A673 (cell line): ENCODE data around the gene ANKRD50. TPM values are rescaled to one million over a fixed set of nuclear protein-coding genes. Genes with fewer than 3 reads are reported as not detected.

Experiments used
- BruUV-seq: library from RNA; stranded (reverse); fragments of 400-500 nt; replicated peaks from 2 replicates; lab custom pipeline; 2021; lab: Mats Ljungman, UMichigan
- CTCF ChIA-PET: fragments of 300-600 bp; sonication (Branson Sonifier 250); formaldehyde crosslinking; loops from one replicate; lab custom pipeline; 2022; ENCODE audit warnings: antibody characterized with exemption; lab: Charles Lee
- POLR2A ChIA-PET: fragments of 300-600 bp; sonication (Branson Sonifier 250); formaldehyde crosslinking; loops from one replicate; lab custom pipeline; 2022; ENCODE audit warnings: antibody characterized with exemption; ENCODE audit not compliant: low non-redundant PET; lab: Charles Lee
- DNase-seq: peaks from one replicate; pipeline ENCODE4 v3.0.0-alpha.2; 2015; ENCODE audit warnings: low spot score
- H3K27ac ChIP-seq: fragments of 200-600 bp; sonication (generic); 2 replicates; pipeline ENCODE4 v1.5.1; 2016; ENCODE audit warnings: mixed run types, low read depth, mild to moderate bottlenecking, mixed read lengths, antibody characterized with exemption, low read length; ENCODE audit not compliant: poor library complexity, severe bottlenecking
- H3K27me3 ChIP-seq: fragments of 200-600 bp; sonication (generic); replicated peaks from 2 replicates; pipeline ENCODE4 v1.6.1; 2017; ENCODE audit warnings: mixed run types, low read depth, mild to moderate bottlenecking, mixed read lengths, antibody characterized with exemption, low read length; ENCODE audit not compliant: insufficient read depth, poor library complexity
- H3K36me3 ChIP-seq: fragments of 200-600 bp; sonication (generic); 2 replicates; pipeline ENCODE4 v1.6.1; 2016; ENCODE audit warnings: mixed run types, mild to moderate bottlenecking, mixed read lengths, antibody characterized with exemption, low read length; ENCODE audit not compliant: insufficient read depth, poor library complexity, severe bottlenecking
- H3K4me1 ChIP-seq: fragments of 200-600 bp; sonication (generic); 2 replicates; pipeline ENCODE4 v1.6.1; 2017; ENCODE audit warnings: mixed run types, mild to moderate bottlenecking, mixed read lengths, antibody characterized with exemption, low read length; ENCODE audit not compliant: insufficient read depth, poor library complexity, severe bottlenecking
- H3K4me3 ChIP-seq: fragments of 200-600 bp; sonication (generic); 2 replicates; pipeline ENCODE4 v1.5.1; 2016; ENCODE audit warnings: low read depth, mixed run types, mild to moderate bottlenecking, mixed read lengths, low read length; ENCODE audit not compliant: poor library complexity, severe bottlenecking
- H3K9me3 ChIP-seq: fragments of 200-600 bp; sonication (generic); 2 replicates; pipeline ENCODE4 v1.6.1; 2016; ENCODE audit warnings: mixed run types, low read depth, mild to moderate bottlenecking, mixed read lengths, antibody characterized with exemption, low read length; ENCODE audit not compliant: poor library complexity, severe bottlenecking
- EZH2 ChIP-seq: fragments of 200-600 bp; sonication (generic); IDR thresholded peaks from 2 replicates; pipeline ENCODE4 v1.6.1; 2017; ENCODE audit warnings: borderline replicate concordance, low read depth, mild to moderate bottlenecking, mixed read lengths, antibody characterized with exemption, low read length; ENCODE audit not compliant: poor library complexity, severe bottlenecking
- intact Hi-C: fragments of 100-400 bp; cut with micrococcal nuclease; formaldehyde crosslinking; loops from one replicate; pipeline ENCODE4 v1.10.0; 2022; ENCODE audit not compliant: unreplicated experiment
- total RNA-seq: library from RNA; stranded (reverse); gene quantifications from 2 replicates; pipeline ENCODE4 v1.2.3, GENCODE V29; 2021
- TF ChIP-seq, protein P1 (sequence below): fragments of 300-800, 200-600 bp; sonication (generic); conservative IDR thresholded peaks from 2 replicates; pipeline ENCODE4 v1.5.1; 2017; ENCODE audit warnings: low read depth, mild to moderate bottlenecking, antibody characterized with exemption, low read length, moderate library complexity, mixed read lengths

The ANKRD50 gene
- total RNA-seq, 1 experiment from 2014 or later = 18.4 TPM

DNA sequence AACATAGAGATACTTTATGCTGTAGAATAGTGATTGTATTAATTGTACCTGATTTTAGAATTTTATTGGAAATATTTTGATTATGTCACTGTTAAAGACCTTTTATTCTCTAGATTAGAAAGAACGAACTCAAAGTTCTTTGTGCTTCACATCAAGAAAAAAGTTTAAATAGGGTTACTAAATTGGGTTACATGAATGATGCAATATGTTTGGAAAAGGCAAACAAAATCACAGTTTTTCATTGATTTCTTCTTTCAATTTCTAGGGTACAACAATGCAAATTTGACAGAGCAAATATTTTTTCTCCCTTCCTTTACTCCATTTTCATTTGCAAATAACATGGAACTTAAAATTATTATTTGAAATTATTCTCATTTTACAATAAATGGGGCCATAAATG lies 24.0 kb upstream of the ANKRD50 start:
- CTCF ChIA-PET = no interaction called here
- BruUV-seq = no TSS peak
- H3K27me3 ChIP-seq = no peaks in the 10 kb centered on the region
- POLR2A ChIA-PET = no interaction called here
- no peaks in the 10 kb centered on the region for H3K36me3 ChIP-seq
- no peaks in the 10 kb centered on the region for H3K9me3 ChIP-seq
- no peaks in the 10 kb centered on the region for H3K4me1 ChIP-seq
- DNase-seq = no peak
- no peak for TF ChIP-seq EZH2
- TF ChIP-seq, protein P1, sequence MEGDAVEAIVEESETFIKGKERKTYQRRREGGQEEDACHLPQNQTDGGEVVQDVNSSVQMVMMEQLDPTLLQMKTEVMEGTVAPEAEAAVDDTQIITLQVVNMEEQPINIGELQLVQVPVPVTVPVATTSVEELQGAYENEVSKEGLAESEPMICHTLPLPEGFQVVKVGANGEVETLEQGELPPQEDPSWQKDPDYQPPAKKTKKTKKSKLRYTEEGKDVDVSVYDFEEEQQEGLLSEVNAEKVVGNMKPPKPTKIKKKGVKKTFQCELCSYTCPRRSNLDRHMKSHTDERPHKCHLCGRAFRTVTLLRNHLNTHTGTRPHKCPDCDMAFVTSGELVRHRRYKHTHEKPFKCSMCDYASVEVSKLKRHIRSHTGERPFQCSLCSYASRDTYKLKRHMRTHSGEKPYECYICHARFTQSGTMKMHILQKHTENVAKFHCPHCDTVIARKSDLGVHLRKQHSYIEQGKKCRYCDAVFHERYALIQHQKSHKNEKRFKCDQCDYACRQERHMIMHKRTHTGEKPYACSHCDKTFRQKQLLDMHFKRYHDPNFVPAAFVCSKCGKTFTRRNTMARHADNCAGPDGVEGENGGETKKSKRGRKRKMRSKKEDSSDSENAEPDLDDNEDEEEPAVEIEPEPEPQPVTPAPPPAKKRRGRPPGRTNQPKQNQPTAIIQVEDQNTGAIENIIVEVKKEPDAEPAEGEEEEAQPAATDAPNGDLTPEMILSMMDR = no peak
- no peak overlapping the region for H3K27ac ChIP-seq
- intact Hi-C loops = no loop called here
- no peak overlapping the region for H3K4me3 ChIP-seq

DNA sequence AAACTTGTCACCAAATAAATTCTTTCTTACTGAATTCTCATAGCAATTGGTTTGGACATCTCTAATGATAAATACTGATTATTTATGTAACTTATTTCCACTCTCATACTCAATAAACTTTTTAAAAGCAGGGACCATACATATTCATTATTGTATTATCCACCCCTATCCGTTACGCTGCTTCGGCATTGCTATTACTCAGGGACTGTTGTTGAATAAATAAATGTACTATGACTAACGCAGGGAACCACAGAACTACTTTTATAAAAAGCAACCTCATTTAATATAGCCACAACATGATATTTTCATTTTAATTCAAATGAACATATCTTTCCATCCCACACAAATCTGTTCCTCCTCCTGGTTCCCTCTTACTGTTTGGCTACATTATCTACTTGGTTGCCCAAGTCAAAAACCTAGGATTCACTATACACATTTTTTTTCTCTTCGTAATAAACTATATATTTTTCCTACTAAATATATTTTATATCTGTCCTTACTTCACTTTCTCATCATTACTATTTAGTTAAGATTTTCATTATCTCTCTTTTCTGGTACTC lies 14.9 kb upstream of the ANKRD50 start:
- ChIA-PET POLR2A (no interaction called here), CTCF (no interaction called here)
- BruUV-seq = no TSS peak
- intact Hi-C loops = no loop called here
- H3K9me3 ChIP-seq = no peaks in the 10 kb centered on the region
- no peak overlapping the region for H3K27ac ChIP-seq
- TF ChIP-seq, protein P1 = no peak
- no peak for TF ChIP-seq EZH2
- DNase-seq = no peak
- no peaks in the 10 kb centered on the region for H3K27me3 ChIP-seq
- no peaks in the 10 kb centered on the region for H3K36me3 ChIP-seq
- H3K4me3 ChIP-seq = no peak overlapping the region
- no peaks in the 10 kb centered on the region for H3K4me1 ChIP-seq

DNA sequence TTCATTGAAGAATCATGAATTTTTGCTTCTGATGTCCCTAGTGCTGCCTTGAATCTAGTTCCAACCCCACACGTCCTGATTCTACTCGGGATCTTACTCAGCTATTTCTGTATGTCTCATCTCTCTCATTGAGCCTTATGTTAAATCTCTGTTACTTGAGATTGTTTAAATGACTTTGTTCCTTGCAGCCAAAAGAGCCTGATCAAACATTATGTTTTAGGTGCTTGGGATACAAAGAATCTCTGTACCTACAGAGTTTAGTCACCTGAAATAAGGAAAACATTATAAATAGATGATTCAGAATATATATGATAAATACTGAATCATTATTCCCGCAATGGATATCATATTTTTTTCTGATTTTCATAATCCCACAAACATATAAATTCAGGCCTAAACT lies 13.7 kb upstream of the ANKRD50 start:
- TF ChIP-seq EZH2 = no peak
- TF ChIP-seq, protein P1 = no peak
- no TSS peak for BruUV-seq
- H3K27ac ChIP-seq = no peak overlapping the region
- H3K4me3 ChIP-seq = no peak overlapping the region
- H3K36me3 ChIP-seq = no peaks in the 10 kb centered on the region
- no peaks in the 10 kb centered on the region for H3K9me3 ChIP-seq
- DNase-seq = no peak
- H3K4me1 ChIP-seq = no peaks in the 10 kb centered on the region
- intact Hi-C loops = no loop called here
- ChIA-PET CTCF (no interaction called here), POLR2A (no interaction called here)
- H3K27me3 ChIP-seq = no peaks in the 10 kb centered on the region
